Inflammatory macrophage treated with lipopolysaccharide for 4 hours (primary cell): ENCODE measurements around the gene SEC61A2.
"Not testable (repeated sequence)": the region's sequence is repeated elsewhere in the genome, so short reads cannot be mapped to it uniquely, and the experiment has no call there.

Source experiments
- DNase-seq: peaks from one replicate; pipeline ENCODE4 v3.0.0-alpha.2; 2020

SEC61A2 gene

GRCh38 chr10:12129222-12130111, at the start of gene SEC61A2:
Gene SEC61A2 (plus strand): TSS chr10:12129677. CDS start chr10:12129788, 111 bp downstream.
- DNase-seq: peak; percentile 96

GRCh38 chr10:12081470-12081869, 48.0 kb upstream of the SEC61A2 start:
- no peak for DNase-seq

GRCh38 chr10:12081879-12082557, 47.5 kb upstream of the SEC61A2 start:
- DNase-seq: no peak

GRCh38 chr10:12088919-12089318, 40.6 kb upstream of the SEC61A2 start:
- DNase-seq: no peak

GRCh38 chr10:12091421-12091820, 38.1 kb upstream of the SEC61A2 start:
- DNase-seq: peak; percentile 64

GRCh38 chr10:12097361-12097760, 32.1 kb upstream of the SEC61A2 start:
- not testable (repeated sequence) for DNase-seq

- DNase-seq: no peak
Observed at GRCh38 chr10:12097791-12098190, 31.7 kb upstream of the SEC61A2 start.

GRCh38 chr10:12098966-12099365, 30.5 kb upstream of the SEC61A2 start:
- peak; percentile 44 for DNase-seq

- DNase-seq: peak; percentile 52
Observed at GRCh38 chr10:12103802-12104201, 25.7 kb upstream of the SEC61A2 start.

GRCh38 chr10:12107781-12108180, 21.7 kb upstream of the SEC61A2 start:
- no peak for DNase-seq

GRCh38 chr10:12109286-12109685, 20.2 kb upstream of the SEC61A2 start:
- peak; percentile 67 for DNase-seq

GRCh38 chr10:12111528-12111927, 17.9 kb upstream of the SEC61A2 start:
- DNase-seq: no peak

- DNase-seq: no peak
Observed at GRCh38 chr10:12113627-12114026, 15.8 kb upstream of the SEC61A2 start.

- DNase-seq: no peak
Observed at GRCh38 chr10:12121673-12122072, 7.8 kb upstream of the SEC61A2 start.

- DNase-seq: peak; percentile 53
Observed at GRCh38 chr10:12130237-12130872, 878 bp downstream of the SEC61A2 start.

- no peak for DNase-seq
Observed at GRCh38 chr10:12135631-12136030, 6.2 kb downstream of the SEC61A2 start.

- no peak for DNase-seq
Observed at GRCh38 chr10:12140038-12140437, 10.6 kb downstream of the SEC61A2 start.

GRCh38 chr10:12144538-12144937, 15.1 kb downstream of the SEC61A2 start:
- DNase-seq: no peak

- no peak for DNase-seq
Observed at GRCh38 chr10:12150163-12150562, 20.7 kb downstream of the SEC61A2 start.

GRCh38 chr10:12154516-12154915, 25.0 kb downstream of the SEC61A2 start:
- DNase-seq: no peak

GRCh38 chr10:12156367-12157123, 27.1 kb downstream of the SEC61A2 start:
- no peak for DNase-seq

- DNase-seq: peak; percentile 93
Observed at GRCh38 chr10:12158111-12158510, 28.6 kb downstream of the SEC61A2 start.

GRCh38 chr10:12160664-12161063, 31.2 kb downstream of the SEC61A2 start:
- no peak for DNase-seq
